Panc1 (cell line): ENCODE results near the gene MED14. TPM values are rescaled to one million over a fixed set of nuclear protein-coding genes. Genes with fewer than 3 reads are reported as not detected.

Source experiments
- ATAC-seq: fragments of 200-7000 bp; cut with Tn5 transposase; 2 replicates; pipeline ENCODE4 v1.9.1; 2020; ENCODE audit warnings: mild to moderate bottlenecking, moderate library complexity
- BruUV-seq: library from RNA; stranded (reverse); fragments of 400-500 nt; replicated peaks from 2 replicates; lab custom pipeline; 2021; lab: Mats Ljungman, UMichigan
- CTCF ChIA-PET: fragments of 300-600 bp; sonication (Branson Sonifier 250); formaldehyde crosslinking; loops from one replicate; lab custom pipeline; 2022; ENCODE audit warnings: antibody characterized with exemption; lab: Charles Lee
- POLR2A ChIA-PET: fragments of 300-600 bp; sonication (Branson Sonifier 250); formaldehyde crosslinking; loops from one replicate; lab custom pipeline; 2022; ENCODE audit warnings: antibody characterized with exemption; lab: Charles Lee
- DNase-seq: peaks from one replicate; pipeline ENCODE4 v3.0.0-alpha.2; 2010; ENCODE audit warnings: low read depth, low spot score
- H3K27ac ChIP-seq: 2 replicates; pipeline ENCODE4 v1.5.1; 2011; ENCODE audit warnings: mild to moderate bottlenecking, low read length, inconsistent platforms
- H3K27me3 ChIP-seq: fragments of 200-500 bp; sonication (Bioruptor generic); 2 replicates; pipeline ENCODE4 v1.6.0; 2014; ENCODE audit warnings: low read length, inconsistent platforms; ENCODE audit not compliant: control insufficient read depth, insufficient read depth
- H3K36me3 ChIP-seq: fragments of 200-500 bp; sonication (Bioruptor generic); 2 replicates; pipeline ENCODE4 v1.5.1; 2014; ENCODE audit warnings: inconsistent platforms, mild to moderate bottlenecking, low read length, moderate library complexity; ENCODE audit not compliant: control insufficient read depth, insufficient read depth
- H3K4me1 ChIP-seq: 2 replicates; pipeline ENCODE4 v1.5.1; 2011; ENCODE audit warnings: inconsistent platforms, mild to moderate bottlenecking, low read length, moderate library complexity; ENCODE audit not compliant: control insufficient read depth, insufficient read depth
- H3K4me3 ChIP-seq, 2 experiments: 2 replicates each; pipeline ENCODE4 v1.5.1; 2011 to 2012; ENCODE audit warnings: low read depth in 2 of 2, low read length in 2 of 2, mild to moderate bottlenecking in 2 of 2, inconsistent platforms in 1 of 2, moderate library complexity in 1 of 2
- H3K9me3 ChIP-seq: fragments of 200-500 bp; sonication (Bioruptor generic); 2 replicates; pipeline ENCODE4 v1.5.1; 2014; ENCODE audit warnings: low read depth, mild to moderate bottlenecking, inconsistent platforms, low read length, moderate library complexity; ENCODE audit not compliant: control insufficient read depth, insufficient read depth
- CTCF ChIP-seq: fragments of 450-650 bp; IDR thresholded peaks from 2 replicates; pipeline ENCODE4 v1.5.1; 2017; ENCODE audit warnings: mild to moderate bottlenecking
- POLR2AphosphoS5 ChIP-seq: IDR thresholded peaks from 2 replicates; pipeline ENCODE4 v1.6.1; 2012; ENCODE audit warnings: mild to moderate bottlenecking, low read depth, low read length, moderate library complexity
- REST ChIP-seq, 2 experiments: IDR thresholded peaks; 2 replicates each; pipeline ENCODE4 v1.6.1; 2011 to 2012; ENCODE audit warnings: low read depth in 2 of 2, control low read depth in 1 of 2, low read length in 1 of 2, mild to moderate bottlenecking in 1 of 2, moderate library complexity in 1 of 2; ENCODE audit not compliant: insufficient read depth in 1 of 2
- SIN3A ChIP-seq: IDR thresholded peaks from 2 replicates; pipeline ENCODE4 v1.6.1; 2012; ENCODE audit warnings: low read depth, mild to moderate bottlenecking, low read length, moderate library complexity, borderline replicate concordance; ENCODE audit not compliant: insufficient read depth
- TCF7L2 ChIP-seq: IDR thresholded peaks from 2 replicates; pipeline ENCODE4 v1.6.1; 2011; ENCODE audit warnings: mild to moderate bottlenecking, low read depth, low read length, inconsistent platforms
- in situ Hi-C: cut with HindIII; loops from 2 replicates; pipeline ENCODE4 v1.10.0; 2016; ENCODE audit warnings: low sequenced_read_pairs, low pct_unique_long_range_greater_than_20kb
- intact Hi-C: fragments of 100-400 bp; cut with micrococcal nuclease; formaldehyde crosslinking; loops from one replicate; pipeline ENCODE4 v1.10.0; 2022; ENCODE audit not compliant: unreplicated experiment
- total RNA-seq: library from RNA; stranded (reverse); gene quantifications from one replicate; pipeline ENCODE4 v1.2.1, GENCODE V29; 2021; ENCODE audit not compliant: unreplicated experiment

Gene MED14
- total RNA-seq, 1 experiment from 2014 or later, result 45.4 TPM

GRCh38 chrX:40755291-40756249, 20.2 kb upstream of the MED14 start:
- BruUV-seq, result no TSS peak
- ChIA-PET CTCF (no interaction called here), POLR2A (no interaction called here)
- TF ChIP-seq TCF7L2 (no peak), REST (IDR thresholded peaks at IDR 0.05; ENCODE audit: insufficient read depth in 1 of 2, low read depth in 2 of 2, low read length in 1 of 2) (no peak), CTCF (no peak), POLR2AphosphoS5 (no peak), SIN3A (no peak)
- H3K36me3 ChIP-seq, result no peaks in the 10 kb centered on the region
- H3K27ac ChIP-seq, result no peak overlapping the region
- in situ Hi-C loops, result no loop called here
- DNase-seq, result no peak
- H3K4me1 ChIP-seq, result no peaks in the 10 kb centered on the region
- H3K9me3 ChIP-seq, result no peaks in the 10 kb centered on the region
- intact Hi-C loops, result no loop called here
- H3K4me3 ChIP-seq, result no peak overlapping the region
- H3K27me3 ChIP-seq, result no peaks in the 10 kb centered on the region
- no peak for ATAC-seq

- no peak for TF ChIP-seq TCF7L2
- no peak for TF ChIP-seq CTCF
- TF ChIP-seq POLR2AphosphoS5, result no peak
- no peak for TF ChIP-seq SIN3A
- no peak for TF ChIP-seq REST (IDR thresholded peaks at IDR 0.05; ENCODE audit: insufficient read depth in 1 of 2, low read depth in 2 of 2, low read length in 1 of 2)
- DNase-seq (no peak), ATAC-seq (no peak)
- BruUV-seq, result no TSS peak
- H3K27me3 ChIP-seq, result no peaks in the 10 kb centered on the region
- no peaks in the 10 kb centered on the region for H3K4me1 ChIP-seq
- H3K36me3 ChIP-seq, result no peaks in the 10 kb centered on the region
- H3K27ac ChIP-seq, result no peak overlapping the region
- POLR2A ChIA-PET, result no interaction called here
- no peak overlapping the region for H3K4me3 ChIP-seq
- no peaks in the 10 kb centered on the region for H3K9me3 ChIP-seq
- intact Hi-C loops, result no loop called here
- CTCF ChIA-PET, result no interaction called here
- in situ Hi-C loops, result no loop called here
These were observed 14.5 kb upstream of the MED14 start for GRCh38 chrX:40749681-40750494.
